Stimulated activated CD8-positive, alpha-beta memory T cell treated with anti-CD3 and anti-CD28 coated beads, Interleukin-12 subunit alpha, Interleukin-12 subunit beta, amount 100 ng/mL, for 1 hour (primary cell): ENCODE results near the gene SH2D2A.
A peak's percentile ranks its signal among the peaks of the same experiment; 100 is the strongest.

Source experiments
- DNase-seq: peaks from one replicate; pipeline ENCODE4 v3.0.0-alpha.2; 2020; ENCODE audit warnings: low read depth

The SH2D2A gene

DNA sequence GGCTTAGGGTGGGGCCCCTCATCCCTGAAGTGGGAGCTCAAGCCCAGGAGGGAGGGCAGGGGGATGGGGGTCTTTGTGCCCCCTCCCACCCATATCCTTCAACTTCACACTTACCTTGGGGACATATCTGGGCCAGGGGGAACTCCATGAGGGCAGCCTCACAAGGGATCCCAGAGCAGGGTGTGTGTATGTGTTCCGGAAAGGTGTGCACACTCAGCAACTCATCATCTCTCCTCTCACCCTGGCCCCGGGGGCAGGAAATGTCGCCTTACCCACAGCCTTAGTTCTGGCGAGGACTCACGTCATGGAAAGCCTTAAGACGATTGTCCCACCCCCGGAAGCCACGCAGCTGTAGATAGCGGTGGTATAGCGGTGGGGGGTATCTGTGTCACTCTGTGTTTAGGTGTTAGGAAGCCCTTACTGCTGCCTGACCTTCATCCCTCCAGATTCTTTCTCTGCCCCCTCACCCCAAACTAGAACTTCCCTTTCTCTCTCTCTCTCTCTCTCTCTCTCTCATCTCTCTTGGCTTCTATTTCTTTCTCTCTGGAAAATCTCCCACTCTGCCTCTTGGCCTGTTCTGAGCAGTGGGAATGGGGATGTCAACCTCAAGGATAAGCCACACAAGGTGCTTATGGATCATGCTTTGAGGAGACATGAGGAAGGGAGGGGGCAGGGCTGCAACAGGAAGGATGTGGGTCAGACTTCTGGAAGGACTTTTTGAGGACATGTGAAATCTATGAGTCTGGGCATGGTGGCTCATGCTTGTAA is at the start of gene SH2D2A:
TSS of gene SH2D2A (minus strand) at position 288 of the 768 bp plus-strand sequence. CDS start at position 148, 140 bp downstream.
- DNase-seq: peak; percentile 94

DNA sequence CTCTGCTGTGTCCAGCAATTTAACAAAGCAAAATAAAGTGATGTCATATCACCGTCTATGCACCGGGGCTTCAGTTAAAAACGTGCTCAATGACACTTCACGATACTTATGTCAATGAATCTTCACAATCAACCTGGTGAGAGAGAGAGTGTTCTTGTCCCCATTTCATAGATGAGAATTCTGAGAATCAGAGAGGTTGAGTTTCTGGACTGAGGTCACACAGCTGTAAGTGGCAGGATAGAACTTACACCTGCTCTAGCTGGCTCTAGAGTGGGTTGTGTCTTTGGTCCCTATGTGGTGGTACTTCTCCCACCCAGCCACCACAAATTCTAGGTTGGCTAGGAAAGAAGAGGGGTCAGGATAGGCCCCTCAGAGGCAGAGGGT is 49.2 kb upstream of the SH2D2A start:
- DNase-seq: no peak

DNA sequence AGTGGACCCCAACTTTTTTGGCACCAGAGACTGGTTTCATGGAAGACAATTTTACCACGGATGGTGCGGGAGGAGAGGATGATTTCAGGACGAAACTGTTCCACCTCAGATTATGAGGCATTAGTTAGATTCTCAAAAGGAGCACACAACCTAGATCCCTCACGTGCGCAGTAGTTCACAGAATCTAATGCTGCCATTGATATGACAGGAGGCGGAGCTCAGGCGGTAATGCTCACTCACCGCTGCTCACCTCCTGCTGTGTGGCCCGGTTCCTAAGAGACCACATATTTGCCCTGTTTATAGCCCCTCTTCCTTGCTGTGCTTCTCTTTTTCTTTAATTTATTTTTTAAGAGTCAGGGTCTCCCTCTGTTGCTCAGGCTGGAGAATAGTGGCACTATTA is 48.6 kb upstream of the SH2D2A start:
- DNase-seq: no peak

DNA sequence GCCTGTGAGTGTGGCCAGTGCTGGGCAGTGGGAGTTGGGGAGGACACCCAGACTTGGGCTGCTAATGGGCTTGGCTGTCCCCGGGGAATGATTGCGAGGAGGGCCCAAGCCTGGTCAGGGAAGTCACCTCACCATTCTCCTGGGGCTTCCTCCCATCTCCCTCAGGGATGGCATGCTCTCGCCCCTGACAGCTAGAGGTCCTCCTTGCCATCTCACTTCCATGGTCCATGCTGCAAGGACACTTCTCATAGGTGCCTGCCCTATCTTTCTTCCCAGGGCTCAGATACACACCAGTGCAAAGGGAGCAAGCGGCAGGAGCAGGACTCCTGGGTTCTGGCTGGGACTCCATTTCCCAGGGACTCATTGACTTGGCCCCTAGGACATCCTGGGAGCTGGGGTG is 48.1 kb upstream of the SH2D2A start:
- DNase-seq: no peak

DNA sequence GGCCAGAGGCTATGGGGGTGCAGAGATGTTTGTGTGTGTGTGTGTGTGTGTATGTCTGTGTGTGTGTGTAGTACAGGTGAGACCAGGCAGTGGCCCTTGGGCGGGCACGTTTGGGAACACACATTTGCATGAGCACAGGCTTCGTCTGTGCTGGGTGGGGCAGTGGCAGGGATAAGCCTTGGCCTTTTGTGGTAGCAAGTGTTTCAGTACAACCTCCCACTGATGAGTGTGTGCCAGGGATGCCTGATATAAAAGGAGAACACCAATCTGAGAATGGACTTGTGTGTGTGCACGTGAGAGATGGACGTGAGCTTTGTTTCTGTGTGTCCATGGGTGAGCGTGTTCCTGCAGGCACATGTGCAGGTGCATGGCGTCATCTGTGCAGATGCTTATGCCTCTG is 47.0 kb upstream of the SH2D2A start:
- no peak for DNase-seq

DNA sequence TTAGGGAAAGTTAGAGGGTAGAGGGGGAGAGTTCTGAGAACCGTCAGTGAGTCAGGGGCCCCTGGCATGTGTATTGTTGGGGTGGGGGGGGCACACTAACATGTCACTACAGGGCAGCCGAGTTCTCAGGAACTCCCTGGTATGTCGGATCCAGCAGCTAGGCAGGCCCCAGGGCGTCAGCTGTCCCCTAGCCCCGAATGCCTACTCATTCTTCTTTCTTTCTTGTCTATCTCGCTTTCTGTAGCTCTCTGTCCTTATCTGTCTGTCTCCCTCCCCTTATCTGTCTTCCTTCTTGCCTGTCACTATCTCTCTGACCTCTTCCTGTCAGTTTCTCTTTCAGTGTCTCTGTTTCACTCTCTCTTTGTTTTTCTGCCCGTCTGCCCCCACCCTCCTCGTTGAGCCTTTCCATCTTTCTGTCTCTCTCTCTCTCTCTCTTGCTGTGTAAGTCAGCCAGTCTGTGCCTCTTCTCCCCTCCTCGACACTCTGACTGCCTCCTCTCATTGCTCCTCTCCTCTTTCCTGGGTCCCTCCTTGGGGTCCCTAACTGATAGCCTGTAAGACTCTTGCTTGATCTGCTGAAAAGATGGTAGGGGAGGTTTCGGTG is 46.5 kb upstream of the SH2D2A start:
- DNase-seq: no peak

DNA sequence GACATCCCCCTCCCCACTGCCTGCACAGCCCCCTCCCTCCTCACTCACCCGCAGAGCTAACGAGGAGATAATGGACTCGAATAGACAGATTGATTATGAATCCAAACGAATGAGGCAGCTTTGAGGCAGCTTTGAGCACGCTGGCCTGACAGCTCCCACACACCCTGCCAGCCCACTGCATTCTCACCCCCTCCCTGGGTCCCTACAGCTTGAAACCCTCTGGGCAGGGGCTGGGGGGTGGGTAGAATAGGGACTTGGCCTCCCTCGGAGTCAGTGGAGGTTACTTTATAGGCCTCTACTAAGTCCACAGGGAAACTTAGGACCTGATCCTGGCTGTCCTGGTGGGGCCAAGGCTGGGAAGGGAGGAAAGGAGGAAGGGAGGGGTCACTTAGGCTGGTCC is 45.9 kb upstream of the SH2D2A start:
- DNase-seq: no peak

DNA sequence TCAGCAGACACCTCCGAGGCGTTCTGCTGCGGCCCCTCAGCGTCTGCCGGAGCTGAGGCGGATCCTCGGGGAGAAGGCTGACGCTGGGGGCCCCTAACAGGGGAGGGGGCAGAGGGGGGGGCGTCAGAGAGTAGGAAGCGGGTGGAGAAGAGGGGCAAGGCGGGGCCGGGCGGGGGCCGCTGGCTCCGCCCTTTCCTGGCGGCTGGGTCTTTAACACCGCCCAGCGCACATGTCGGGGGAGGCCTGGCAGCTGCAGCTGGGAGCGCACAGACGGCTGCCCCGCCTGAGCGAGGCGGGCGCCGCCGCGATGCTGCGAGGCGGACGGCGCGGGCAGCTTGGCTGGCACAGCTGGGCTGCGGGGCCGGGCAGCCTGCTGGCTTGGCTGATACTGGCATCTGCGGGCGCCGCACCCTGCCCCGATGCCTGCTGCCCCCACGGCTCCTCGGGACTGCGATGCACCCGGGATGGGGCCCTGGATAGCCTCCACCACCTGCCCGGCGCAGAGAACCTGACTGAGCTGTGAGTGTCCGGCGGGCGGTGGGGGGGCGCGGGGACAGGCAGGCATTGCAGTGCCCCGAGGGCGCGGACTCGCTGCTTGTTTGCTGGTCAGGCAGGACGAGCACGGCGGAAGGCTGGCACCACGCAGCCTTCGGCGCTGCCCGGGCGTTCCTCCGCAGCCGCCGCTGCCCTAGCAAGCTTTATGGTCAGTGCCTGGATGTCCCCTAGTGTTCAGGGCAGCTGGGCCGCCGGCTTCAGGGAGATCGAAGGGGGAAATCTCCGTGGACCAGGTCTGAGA is 44.2 kb upstream of the SH2D2A start, which contains the start of gene NTRK1:
TSS of gene NTRK1 (plus strand) at position 238 of the 796 bp plus-strand sequence. CDS start at position 308, 70 bp downstream.
- DNase-seq: peak; percentile 20

DNA sequence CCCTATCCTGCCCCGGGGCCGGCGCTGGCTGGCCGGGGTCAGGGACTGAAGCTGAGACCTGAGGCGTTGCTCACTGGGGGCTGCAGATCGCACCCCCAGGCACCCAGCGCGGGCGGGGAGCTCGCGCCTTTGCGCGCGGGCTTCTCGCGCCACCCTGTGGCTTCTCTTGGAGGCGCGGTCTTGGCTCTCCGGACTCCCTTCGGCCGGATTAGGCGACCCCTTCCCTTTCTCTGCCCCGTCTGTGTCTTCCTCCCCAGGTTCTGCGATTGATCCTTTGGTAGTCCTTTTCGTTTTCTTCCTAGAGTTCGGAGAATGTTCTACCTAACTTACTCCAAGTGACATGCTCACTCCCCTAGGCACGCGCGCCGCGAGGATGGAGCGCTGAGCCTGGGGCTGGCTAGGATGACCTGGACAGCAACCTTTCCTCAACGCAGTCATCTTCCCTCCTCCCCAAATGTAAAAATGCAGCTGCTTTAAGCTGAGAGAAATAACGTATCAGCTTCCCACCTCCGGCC is 43.5 kb upstream of the SH2D2A start:
- DNase-seq: peak; percentile 39

DNA sequence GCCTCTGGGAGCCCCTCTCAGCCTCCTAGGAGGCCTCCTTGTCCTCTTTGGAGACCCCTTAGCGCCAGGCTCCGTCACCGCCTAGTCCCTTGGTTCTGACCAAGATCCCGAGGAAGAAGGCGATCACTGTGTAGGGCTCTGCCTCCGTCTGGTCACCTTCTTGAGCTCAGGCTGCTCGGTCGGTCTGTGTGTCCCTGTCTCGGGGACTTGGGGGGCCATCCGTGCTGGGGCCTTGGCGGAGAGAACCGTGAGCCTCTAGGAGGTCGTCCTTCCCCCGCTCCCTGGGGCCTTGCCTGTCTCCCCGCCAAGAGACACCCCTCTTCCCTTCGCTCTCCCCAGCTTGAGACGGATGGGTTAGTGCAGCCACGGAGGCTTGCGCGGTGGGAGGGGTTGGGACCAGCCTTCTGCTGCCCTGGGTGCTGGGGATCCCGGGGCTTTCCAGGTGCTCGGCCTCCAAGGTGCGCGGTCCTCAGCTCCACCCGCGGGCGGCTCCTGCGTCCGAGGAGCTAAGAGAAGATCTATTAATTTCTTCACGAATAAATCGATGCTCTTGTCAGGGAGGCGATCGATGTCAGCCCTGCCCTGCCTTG is 43.0 kb upstream of the SH2D2A start:
- no peak for DNase-seq

DNA sequence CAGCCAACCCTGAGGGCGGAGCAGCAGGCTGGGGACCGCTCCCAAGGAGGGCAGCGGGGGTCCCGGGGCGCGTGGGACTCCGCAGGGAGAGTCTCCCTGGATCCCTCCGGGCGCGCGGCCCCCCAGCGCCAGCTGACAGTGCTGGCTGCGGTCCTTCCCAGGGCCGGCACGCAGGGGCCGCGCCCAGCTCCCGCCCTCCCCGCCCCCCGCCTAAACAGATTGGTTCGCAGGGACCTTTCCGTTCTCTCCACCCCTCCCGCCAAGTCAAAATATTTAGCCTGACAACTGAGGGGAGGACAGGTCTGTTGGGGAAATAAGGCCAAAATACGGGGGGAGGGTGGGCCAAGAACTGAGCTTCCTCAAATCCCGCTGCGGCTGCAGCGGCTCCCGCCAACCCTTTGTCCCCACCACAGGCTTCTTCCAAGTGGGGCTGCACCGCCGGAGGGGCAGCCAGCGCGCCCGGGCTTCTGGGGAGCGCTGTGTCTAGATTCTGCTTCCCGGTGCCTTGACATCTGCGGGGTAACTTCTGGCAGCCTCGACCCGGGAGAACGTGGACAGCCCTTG is 42.4 kb upstream of the SH2D2A start, which contains the start of gene INSRR:
TSS of gene INSRR (minus strand) at position 159 of the 564 bp plus-strand sequence. CDS start 496 bp downstream, outside the sequence.
- DNase-seq: no peak

DNA sequence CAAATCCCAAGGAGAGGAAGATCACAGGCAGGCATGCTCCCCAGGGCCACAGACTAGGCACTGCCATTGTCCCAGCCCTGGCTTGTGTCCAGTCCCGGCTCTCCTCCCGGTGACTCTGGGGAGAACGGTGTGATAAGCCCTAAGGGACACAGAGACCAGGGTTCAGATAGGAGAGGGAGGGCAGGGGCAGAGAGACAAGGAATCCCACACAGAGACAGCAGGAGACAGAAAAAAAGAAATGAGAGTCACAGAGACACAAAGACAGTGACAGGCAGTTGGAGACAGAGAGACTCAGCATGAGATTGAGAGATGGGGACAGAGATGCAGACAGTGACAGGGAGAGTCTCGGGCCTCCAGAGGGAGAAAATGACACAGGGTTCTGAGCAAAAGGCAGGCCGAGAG is 41.9 kb upstream of the SH2D2A start:
- no peak for DNase-seq

DNA sequence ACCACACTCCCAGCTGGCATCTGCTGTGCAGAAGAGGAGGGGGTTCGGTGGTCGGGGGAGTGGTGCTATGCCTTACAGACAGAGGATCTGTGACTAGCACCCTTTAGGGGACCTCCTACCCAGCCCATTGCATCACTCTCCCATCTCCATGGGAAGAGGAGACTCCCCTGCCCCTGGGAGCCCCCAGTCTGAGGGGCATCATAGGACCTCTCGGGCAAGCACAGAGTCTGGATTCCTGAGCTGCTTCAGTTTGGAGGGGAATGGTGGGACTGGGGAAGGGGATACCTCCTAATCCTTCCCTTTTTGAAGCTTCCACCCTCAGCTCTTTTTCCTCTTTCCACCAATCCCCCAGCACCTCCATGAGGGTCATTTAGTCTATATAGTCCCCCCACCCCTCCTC is 40.9 kb upstream of the SH2D2A start:
- no peak for DNase-seq

DNA sequence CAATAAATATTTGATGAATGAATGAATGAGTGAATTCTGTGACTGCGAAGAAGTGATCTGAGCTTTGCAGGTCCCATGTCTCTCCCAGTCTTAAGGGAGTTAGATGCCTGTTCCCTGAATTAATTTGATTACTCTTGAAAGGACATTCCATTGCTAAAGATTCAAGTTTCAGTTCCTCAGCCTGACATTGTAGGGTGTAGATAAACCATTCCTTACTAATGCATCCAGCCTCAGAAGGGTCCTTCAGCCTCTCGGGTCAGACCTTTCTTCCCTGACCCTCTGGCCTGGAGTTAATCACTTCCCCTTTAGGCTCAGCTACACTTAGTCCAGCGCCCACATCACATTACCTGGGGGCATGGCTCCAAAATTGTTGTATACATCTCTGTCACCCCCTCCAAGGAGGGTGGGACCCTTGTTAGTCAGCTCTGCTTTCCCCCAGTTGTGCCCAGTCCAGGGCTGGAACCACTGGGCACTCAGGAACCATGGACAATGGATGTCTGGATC is 39.7 kb upstream of the SH2D2A start:
- no peak for DNase-seq

DNA sequence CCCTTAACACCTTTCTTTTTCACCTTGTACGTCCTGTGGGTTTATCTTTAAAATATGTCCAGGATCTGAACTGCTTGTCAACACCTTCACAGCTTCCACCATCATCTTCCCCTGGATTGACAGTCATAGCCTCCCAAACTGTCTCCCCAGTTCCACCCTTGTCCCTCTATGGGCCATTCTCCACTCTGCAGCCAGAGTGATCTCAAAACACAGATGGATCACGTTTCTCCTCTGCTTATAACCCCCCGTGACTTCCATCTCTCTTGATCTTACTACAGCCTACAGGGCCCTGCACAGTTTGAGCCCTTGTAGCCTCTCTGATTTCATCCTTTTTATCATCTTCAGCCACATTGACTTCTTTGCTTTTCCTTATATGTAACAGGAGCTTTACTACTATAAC is 38.0 kb upstream of the SH2D2A start:
- DNase-seq: no peak

DNA sequence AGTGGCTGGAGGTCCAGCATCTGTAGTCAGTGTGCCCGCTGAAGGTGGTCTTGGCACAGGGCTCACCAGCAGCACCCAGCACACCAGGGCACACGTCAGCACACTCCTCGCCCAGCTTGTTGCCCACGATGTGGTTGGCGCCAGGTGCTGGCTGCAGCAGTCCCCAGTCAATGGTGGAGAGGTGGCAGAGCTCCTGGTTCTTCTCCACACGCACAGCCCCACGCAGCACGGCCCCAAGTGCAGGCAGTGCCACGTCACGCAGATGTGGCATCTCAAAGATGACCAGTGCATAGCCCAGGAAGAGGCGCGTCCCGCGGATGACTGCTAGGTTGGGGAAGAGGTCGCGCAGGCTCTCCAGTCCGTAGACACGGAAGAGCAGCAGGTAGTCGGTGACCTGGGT is 37.1 kb upstream of the SH2D2A start:
- DNase-seq: no peak

DNA sequence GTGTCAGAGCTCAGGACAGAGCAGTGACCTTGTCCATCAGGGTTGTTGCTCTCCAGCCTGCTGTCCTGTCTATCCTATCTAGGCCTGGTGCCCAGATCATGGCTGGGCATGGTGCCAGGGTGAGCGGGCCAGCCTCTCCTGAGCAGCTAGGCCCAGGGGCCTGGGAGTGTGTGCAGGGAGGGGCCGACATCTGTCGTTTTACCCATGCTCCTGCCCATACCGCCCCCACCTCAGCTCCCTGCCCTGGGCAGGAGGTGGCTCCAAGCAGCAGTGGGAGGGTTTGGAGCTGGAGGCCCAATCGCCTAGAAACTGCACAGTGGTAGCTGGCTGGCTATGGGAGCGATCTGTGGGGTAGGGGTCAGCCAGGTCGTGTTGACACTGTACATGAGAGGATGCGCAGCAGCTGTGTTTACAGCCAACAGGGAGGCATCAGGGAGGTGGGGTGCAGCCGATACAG is 35.8 kb upstream of the SH2D2A start:
- DNase-seq: no peak

DNA sequence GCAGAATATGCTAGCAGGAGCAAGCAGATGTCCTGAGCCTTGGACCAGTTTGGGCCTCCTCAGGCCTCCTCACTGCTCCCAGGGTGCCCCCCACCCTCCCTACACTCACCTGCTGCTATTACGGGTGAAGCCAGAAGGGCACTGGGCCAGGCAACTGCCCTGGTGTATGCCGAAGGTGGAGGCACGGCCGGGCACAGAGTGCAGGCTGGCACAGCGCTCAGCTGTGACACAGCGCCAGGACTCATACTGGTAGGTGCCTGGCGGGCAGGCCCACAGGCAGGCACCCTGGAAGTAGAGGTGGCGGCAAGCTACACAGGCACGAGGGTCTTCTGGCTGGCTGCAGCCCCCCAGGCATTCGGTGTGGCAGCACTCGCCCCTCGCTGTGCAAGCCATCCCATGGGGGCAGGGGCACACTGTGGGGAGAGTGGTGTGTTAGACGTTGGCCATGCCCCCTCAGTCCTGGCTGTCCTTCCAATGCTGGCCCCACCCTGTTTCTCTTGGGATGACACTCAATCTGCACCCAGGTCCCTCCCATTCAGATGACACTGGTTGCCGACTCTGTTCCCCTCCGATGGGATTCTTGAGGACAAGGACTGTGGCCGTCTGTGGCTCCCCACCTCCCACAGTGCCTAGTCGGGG is 35.2 kb upstream of the SH2D2A start:
- DNase-seq: no peak

DNA sequence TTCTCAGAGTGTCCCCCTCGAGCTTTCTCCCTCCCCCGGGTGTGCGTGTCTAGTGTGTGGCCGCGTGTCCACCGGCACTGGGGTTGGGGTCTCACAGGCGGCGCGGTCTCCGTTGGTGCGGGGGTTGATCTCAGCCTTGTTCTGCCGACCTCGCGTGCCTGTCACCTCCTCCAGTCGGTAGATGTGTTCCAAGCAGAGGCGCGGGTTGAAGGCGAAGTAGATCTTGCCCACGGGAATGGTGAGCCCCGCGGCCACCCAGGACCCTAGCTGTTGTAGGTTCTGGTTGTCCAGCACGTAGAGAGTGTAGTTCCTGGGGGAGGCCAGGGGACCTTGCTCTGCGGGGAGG is 32.5 kb upstream of the SH2D2A start:
- DNase-seq: no peak

DNA sequence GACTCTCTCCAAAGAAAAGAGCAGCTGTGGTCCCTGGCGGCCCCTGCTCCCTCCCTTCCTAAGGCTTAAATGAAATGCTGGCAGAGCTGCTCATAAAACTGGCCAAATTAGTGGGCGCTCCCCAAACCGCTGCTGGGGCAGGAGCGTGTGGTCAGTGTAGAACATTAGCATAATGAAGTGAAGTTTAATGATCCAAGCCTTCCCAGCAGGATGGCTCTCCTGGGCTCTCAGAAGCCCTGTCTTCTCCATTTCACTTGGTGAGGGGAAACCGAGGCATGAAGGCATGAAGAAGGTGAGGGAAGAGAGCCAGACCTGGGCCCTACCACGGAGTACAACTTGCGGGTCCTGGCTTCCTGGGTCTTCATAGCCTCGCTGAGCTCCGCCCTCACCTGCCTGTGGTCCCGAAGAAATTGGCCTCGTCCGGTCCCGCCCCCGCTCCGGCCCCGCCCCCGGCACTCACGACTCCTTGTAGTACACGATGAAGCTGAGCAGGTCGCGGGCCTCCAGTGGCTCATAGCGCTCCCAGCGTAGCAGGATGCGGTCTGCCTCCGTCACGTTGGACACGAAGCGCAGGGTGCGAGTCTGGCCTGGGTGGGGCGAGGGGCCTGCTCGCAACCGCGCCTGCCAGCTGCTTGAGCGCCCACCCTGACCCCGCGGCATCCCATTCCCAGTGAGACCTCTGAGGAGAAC is 32.0 kb upstream of the SH2D2A start:
- peak; percentile 36 for DNase-seq
